PC-9 (cell line): ENCODE measurements around the gene MFSD8.

Source experiments
- EZH2 ChIP-seq: fragments of 200-600 bp; sonication (generic); IDR thresholded peaks from 2 replicates; pipeline ENCODE4 v1.8.0; 2017; ENCODE audit warnings: antibody characterized with exemption, low read depth
- TF ChIP-seq, protein P1 (sequence below): fragments of 200-600 bp; sonication (generic); conservative IDR thresholded peaks from 2 replicates; pipeline ENCODE4 v1.6.1; 2017; ENCODE audit warnings: mixed run types, antibody characterized with exemption, mild to moderate bottlenecking, moderate library complexity

DNA sequence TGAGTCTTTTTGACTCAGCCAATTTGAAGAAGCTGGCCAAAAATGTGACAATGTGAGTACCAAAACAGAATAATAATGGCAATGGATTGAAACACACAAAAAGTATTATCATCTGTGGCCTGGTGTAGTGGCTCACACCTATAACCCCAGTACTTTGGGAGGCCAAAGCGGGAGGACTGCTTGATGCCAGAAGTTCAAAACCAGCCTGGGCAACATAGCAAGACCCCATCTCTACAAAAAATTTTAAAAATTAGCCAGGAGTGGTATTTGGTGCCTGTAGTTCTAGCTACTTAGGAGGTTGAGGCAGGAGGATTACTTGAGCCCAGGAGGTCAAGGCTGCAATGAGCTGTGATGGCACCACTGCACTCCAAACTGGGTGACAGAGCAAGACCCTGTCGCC is 42.7 kb downstream of the MFSD8 start:
- TF ChIP-seq EZH2: no peak
- TF ChIP-seq, protein P1, sequence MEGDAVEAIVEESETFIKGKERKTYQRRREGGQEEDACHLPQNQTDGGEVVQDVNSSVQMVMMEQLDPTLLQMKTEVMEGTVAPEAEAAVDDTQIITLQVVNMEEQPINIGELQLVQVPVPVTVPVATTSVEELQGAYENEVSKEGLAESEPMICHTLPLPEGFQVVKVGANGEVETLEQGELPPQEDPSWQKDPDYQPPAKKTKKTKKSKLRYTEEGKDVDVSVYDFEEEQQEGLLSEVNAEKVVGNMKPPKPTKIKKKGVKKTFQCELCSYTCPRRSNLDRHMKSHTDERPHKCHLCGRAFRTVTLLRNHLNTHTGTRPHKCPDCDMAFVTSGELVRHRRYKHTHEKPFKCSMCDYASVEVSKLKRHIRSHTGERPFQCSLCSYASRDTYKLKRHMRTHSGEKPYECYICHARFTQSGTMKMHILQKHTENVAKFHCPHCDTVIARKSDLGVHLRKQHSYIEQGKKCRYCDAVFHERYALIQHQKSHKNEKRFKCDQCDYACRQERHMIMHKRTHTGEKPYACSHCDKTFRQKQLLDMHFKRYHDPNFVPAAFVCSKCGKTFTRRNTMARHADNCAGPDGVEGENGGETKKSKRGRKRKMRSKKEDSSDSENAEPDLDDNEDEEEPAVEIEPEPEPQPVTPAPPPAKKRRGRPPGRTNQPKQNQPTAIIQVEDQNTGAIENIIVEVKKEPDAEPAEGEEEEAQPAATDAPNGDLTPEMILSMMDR: no peak
